ENCODE measurements around the gene GAK. TPM values are rescaled to one million over a fixed set of nuclear protein-coding genes. Genes with fewer than 3 reads are reported as not detected.

GAK gene
- total and polyA plus RNA-seq, 2 of the 4 experiments (the other 2 are of a cell fraction) = 45.1 to 133 TPM

DNA sequence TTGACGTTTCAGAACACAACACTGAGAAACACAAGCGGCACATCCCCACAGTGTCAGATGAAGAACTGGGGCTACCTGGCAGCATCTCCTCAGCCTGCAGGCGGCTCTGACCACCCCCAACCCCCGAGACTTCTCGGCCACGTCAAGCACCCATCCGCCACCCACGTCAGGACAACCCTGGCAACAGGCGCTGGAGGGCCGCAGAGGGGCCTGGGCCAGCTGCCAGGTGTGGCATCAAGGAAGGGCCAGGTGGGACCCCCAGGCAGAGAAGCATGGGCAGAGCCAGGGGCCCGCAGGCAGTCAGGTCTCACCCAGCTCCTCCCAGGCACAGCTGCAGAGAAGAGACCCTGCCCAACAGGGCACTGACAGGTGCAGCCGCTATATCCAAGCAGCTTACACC is 22.3 kb downstream of the GAK start:
- Histone ChIP-seq H2BK5ac (ENCODE audit: low read depth, low read length, poor library complexity, severe bottlenecking) (no peak overlapping the region), H4K5ac (ENCODE audit: low read depth, low read length) (no peak overlapping the region), H2AK9ac (replicated peaks; ENCODE audit: low read depth, low read length, poor library complexity) (no peak overlapping the region), H3K9ac (ENCODE audit: low read depth, low read length) (no peak overlapping the region), H2BK20ac (ENCODE audit: low read depth, low read length) (no peak overlapping the region), H3K14ac (replicated peaks; ENCODE audit: low read depth, low read length) (no peak overlapping the region), H4K91ac (ENCODE audit: insufficient read depth, low read depth, low read length) (no peak overlapping the region), H3K36me3 (ENCODE audit: control insufficient read depth, insufficient read depth, low read length) (peaks cover 19% of the 10 kb centered on the region), H3K9me1 (ENCODE audit: insufficient read depth, low read length) (peaks cover 5% of the 10 kb centered on the region; the same call in 1 of the 2 replicates), H3K4me2 (ENCODE audit: low read depth, low read length) (no peak overlapping the region), H3K4ac (ENCODE audit: low read depth, low read length) (no peak overlapping the region), H2AFZ (replicated peaks; ENCODE audit: low read length, poor library complexity) (no peak overlapping the region), H3K27ac (ENCODE audit: insufficient read depth, low read length) (no peak overlapping the region), H4K20me1 (ENCODE audit: insufficient read depth, low read length) (peaks cover 69% of the 10 kb centered on the region), H3K9me3 (ENCODE audit: control insufficient read depth, insufficient read depth, low read length) (no peaks in the 10 kb centered on the region), H2AK5ac (ENCODE audit: low read depth, low read length) (no peak overlapping the region), H3K18ac (ENCODE audit: low read depth, low read length) (no peak overlapping the region), H3K56ac (ENCODE audit: extremely low read depth, insufficient read depth, low read length) (no peak overlapping the region), H3K4me3 (ENCODE audit: insufficient read depth, low read depth, low read length) (no peak overlapping the region), H3K4me1 (ENCODE audit: control insufficient read depth, insufficient read depth, low read length) (peaks cover 5% of the 10 kb centered on the region; the same call in 1 of the 2 replicates), H4K8ac (ENCODE audit: low read depth in 2 of 2, low read length in 2 of 2) (no peak overlapping the region), H2BK120ac (ENCODE audit: low read depth, low read length) (no peak overlapping the region), H3K79me1 (ENCODE audit: low read depth in 1 of 2, low read length in 2 of 2) (peaks cover 22 to 69% of the 10 kb centered on the region in 2 experiments), H3K27me3 (ENCODE audit: control insufficient read depth, insufficient read depth, low read length) (no peaks in the 10 kb centered on the region), H3K23ac (ENCODE audit: low read depth, low read length) (no peak overlapping the region), H2BK15ac (ENCODE audit: low read depth, low read length) (no peak overlapping the region)
- dilution Hi-C loops (cut with HindIII; ENCODE audit: low sequenced_read_pairs, unreplicated experiment) = no loop called here
- WGBS, 2 experiments (ENCODE audit: extremely low coverage in 2 of 2, insufficient read length in 1 of 2) = 96% methylated on average over 5 of the region's 12 CpGs; no CpG with 5 or more reads in 1 of the 2 experiments
- TF ChIP-seq RCOR1 (IDR thresholded peaks at IDR 0.05; ENCODE audit: insufficient replicate concordance, low read length) = no peak
- no peak for TF ChIP-seq NFE2L2 (IDR thresholded peaks at IDR 0.05; ENCODE audit: low read depth, low read length)
- no peak for TF ChIP-seq SMC3 (IDR thresholded peaks at IDR 0.05; ENCODE audit: low read depth, low read length)
- no peak for TF ChIP-seq BHLHE40 (IDR thresholded peaks at IDR 0.05; ENCODE audit: low read depth, low read length)
- TF ChIP-seq RAD21 (IDR thresholded peaks at IDR 0.05; ENCODE audit: low read length) = no peak
- no peak for TF ChIP-seq MAFK (IDR thresholded peaks at IDR 0.05; ENCODE audit: low read depth, low read length)
- TF ChIP-seq MAZ (IDR thresholded peaks at IDR 0.05; ENCODE audit: borderline replicate concordance, low read depth, low read length) = no peak
- TF ChIP-seq FOS (IDR thresholded peaks at IDR 0.05; ENCODE audit: low read depth, low read length) = no peak
- POLR2A ChIA-PET (ENCODE audit: unreplicated experiment) = no interaction called here
- DNase-seq (no peak), ATAC-seq (ENCODE audit: low read depth) (no peak)
- CTCF ChIA-PET = no interaction called here
- no TSS peak for BruUV-seq (replicated peaks)
- intact Hi-C loops (cut with micrococcal nuclease) = no loop called here
- in situ Hi-C loops (cut with MboI; ENCODE audit: low sequenced_read_pairs) = no loop called here

Data from IMR-90 (cell line).